Hepatocyte (in vitro differentiated cells): ENCODE measurements around the gene ZEB2. TPM values are rescaled to one million over a fixed set of nuclear protein-coding genes. Genes with fewer than 3 reads are reported as not detected.

ENCODE experiments used
- DNase-seq: peaks from one replicate; pipeline ENCODE4 v3.0.0-alpha.2; 2016; ENCODE audit warnings: low spot score
- H2AFZ ChIP-seq: fragments of 200-600 bp; sonication (generic); 2 replicates; pipeline ENCODE4 v1.6.0; 2016; ENCODE audit warnings: antibody characterized with exemption, mild to moderate bottlenecking
- H3K27ac ChIP-seq: fragments of 200-600 bp; sonication (generic); 2 replicates; pipeline ENCODE4 v1.5.1; 2016; ENCODE audit warnings: mild to moderate bottlenecking
- H3K27me3 ChIP-seq: fragments of 200-600 bp; sonication (generic); 2 replicates; pipeline ENCODE4 v1.6.1; 2016
- H3K36me3 ChIP-seq: fragments of 200-600 bp; sonication (generic); replicated peaks from 2 replicates; pipeline ENCODE4 v1.5.1; 2016; ENCODE audit warnings: low read depth; ENCODE audit not compliant: insufficient read depth
- H3K4me1 ChIP-seq: fragments of 200-600 bp; sonication (generic); 2 replicates; pipeline ENCODE4 v1.5.1; 2016; ENCODE audit warnings: mild to moderate bottlenecking, moderate library complexity; ENCODE audit not compliant: insufficient read depth
- H3K4me2 ChIP-seq: fragments of 200-600 bp; sonication (generic); 2 replicates; pipeline ENCODE4 v1.6.0; 2016
- H3K4me3 ChIP-seq: fragments of 200-600 bp; sonication (generic); 2 replicates; pipeline ENCODE4 v1.5.1; 2016; ENCODE audit warnings: mild to moderate bottlenecking
- H3K79me2 ChIP-seq: fragments of 200-600 bp; sonication (generic); 2 replicates; pipeline ENCODE4 v1.6.0; 2017; ENCODE audit warnings: mild to moderate bottlenecking
- H3K9me2 ChIP-seq: fragments of 200-600 bp; sonication (generic); replicated peaks from 2 replicates; pipeline ENCODE4 v1.6.0; 2017; ENCODE audit warnings: mild to moderate bottlenecking; ENCODE audit not compliant: insufficient read depth
- H3K9me3 ChIP-seq: fragments of 200-600 bp; sonication (generic); 2 replicates; pipeline ENCODE4 v1.5.1; 2016; ENCODE audit warnings: low read depth, mild to moderate bottlenecking
- H4K20me1 ChIP-seq: fragments of 200-600 bp; sonication (generic); 2 replicates; pipeline ENCODE4 v1.6.0; 2016; ENCODE audit warnings: mild to moderate bottlenecking; ENCODE audit not compliant: insufficient read depth, poor library complexity, severe bottlenecking
- CTCF ChIP-seq: fragments of 200-600 bp; sonication (generic); IDR thresholded peaks from 2 replicates; pipeline ENCODE4 v1.5.1; 2016; ENCODE audit warnings: antibody characterized with exemption, mild to moderate bottlenecking; ENCODE audit not compliant: poor library complexity
- EZH2 ChIP-seq: fragments of 200-600 bp; sonication (generic); IDR thresholded peaks from 2 replicates; pipeline ENCODE4 v1.6.1; 2016; ENCODE audit warnings: antibody characterized with exemption, mild to moderate bottlenecking, borderline replicate concordance
- EZH2phosphoT487 ChIP-seq: fragments of 200-600 bp; sonication (generic); IDR thresholded peaks from one replicate; pipeline ENCODE4 v1.6.1; 2018; ENCODE audit warnings: antibody characterized with exemption, mild to moderate bottlenecking, low read depth, moderate library complexity; ENCODE audit not compliant: unreplicated experiment, severe bottlenecking
- WGBS: methylation state at CpG from one replicate; pipeline ENCODE4 v1.1.6; 2016; ENCODE audit warnings: low lambda C conversion rate; ENCODE audit errors: missing lambda C conversion rate; 5-methylcytosine and 5-hydroxymethylcytosine counted together
- polyA plus RNA-seq: library from polyadenylated mRNA; unstranded; fragments of >200 nt; fragmentation: Nextera tagmentation; extraction: Ambion mirVana; gene quantifications from 2 replicates; pipeline ENCODE4 v1.2.1, GENCODE V29; 2016
- total RNA-seq: library from RNA; depleted of rRNA; stranded (reverse); fragments of >200 nt; gene quantifications from 2 replicates; pipeline ENCODE4 v1.2.3, GENCODE V29; 2014

The ZEB2 gene
- total and polyA plus RNA-seq, 2 experiments from 2014 or later = 17.8 to 35.5 TPM

DNA sequence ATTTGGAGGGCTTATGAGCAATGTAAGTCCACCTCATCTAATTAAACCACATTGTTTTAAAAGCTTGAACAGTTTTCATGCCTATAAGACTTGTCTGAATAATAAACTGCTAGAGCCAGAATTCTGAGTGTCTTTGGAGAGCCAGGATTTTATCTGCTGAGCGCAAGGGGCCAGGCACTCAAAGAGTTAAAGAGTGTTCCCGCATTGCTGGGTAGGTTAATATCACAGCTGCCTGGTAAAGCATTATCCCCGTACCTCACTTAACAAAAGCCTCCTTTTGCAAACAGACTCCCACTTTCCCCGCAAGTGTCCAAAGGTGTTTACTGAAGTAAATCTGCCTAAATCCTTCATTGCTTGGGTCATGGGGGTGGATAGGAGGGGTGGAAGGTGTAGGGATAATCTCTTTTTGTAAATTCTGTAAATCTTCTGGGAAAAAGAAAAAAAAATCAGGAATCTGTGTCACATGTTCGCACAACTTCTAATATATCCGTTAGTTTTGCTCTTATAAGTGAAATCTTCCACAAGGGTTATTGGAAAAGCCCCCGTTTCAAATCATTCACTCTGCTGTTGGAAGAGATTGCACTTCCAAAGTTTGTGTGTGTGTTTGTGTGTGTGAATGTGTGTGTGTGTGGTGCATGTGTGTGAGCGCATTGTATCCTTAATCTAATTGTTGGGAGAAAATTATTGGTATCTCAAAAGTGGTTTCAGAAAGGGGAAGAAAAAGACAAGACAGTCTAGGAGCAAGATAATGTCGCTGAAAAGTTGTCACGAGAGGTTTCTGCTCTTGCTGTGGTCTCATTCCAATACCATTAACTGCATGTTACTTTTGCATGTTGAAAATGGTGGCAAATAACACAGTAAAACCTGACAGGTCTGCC lies 10.7 kb downstream of the ZEB2 start:
- peak overlapping the region; percentile 65 for H3K27ac ChIP-seq
- H3K9me3 ChIP-seq = no peaks in the 10 kb centered on the region
- H4K20me1 ChIP-seq = no peaks in the 10 kb centered on the region
- H3K36me3 ChIP-seq = no peaks in the 10 kb centered on the region
- no peak overlapping the region for H2AFZ ChIP-seq
- H3K27me3 ChIP-seq = peaks cover 87% of the 10 kb centered on the region
- peaks cover 79% of the 10 kb centered on the region for H3K79me2 ChIP-seq
- H3K4me1 ChIP-seq = peaks cover 17% of the 10 kb centered on the region
- no peak overlapping the region for H3K4me3 ChIP-seq
- no peak for DNase-seq
- TF ChIP-seq EZH2 (peak; percentile 42), CTCF (no peak)
- peak overlapping the region; percentile 78 for H3K4me2 ChIP-seq
- no peaks in the 10 kb centered on the region for H3K9me2 ChIP-seq
- WGBS = 29% methylated on average over 10 of the region's 10 CpGs

DNA sequence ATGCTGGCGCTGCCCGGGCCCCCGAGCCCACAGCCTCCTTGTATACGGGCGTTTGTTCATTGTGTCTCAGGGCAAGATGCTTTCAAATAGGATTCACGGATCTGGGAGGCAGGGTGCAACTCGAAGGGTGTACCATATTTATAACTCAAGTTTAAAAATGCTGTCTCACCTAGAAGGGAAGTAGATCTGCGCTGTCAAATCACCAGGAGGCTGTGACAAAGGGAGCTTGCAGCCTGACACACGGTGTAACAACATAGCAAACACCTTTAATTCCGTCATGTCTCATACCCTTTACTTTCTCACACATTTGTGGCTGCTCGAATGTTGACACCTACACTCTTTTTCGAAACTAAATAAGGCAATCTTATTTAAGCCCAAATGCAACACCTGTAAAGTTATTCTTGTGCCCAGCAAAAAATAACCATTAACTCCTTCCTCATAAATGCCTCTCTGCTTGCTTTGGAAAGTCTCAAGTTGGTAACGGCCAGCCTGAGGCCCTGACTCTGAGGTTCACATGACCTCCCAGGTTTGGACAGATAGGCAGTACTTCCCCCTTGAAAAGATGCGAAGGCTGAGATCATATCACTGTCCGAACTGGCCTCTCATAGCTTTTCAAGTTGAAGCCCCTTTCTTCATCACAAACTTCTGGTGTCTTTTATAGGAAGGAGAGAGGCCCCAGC lies 11.6 kb downstream of the ZEB2 start:
- H3K4me1 ChIP-seq = peaks cover 17% of the 10 kb centered on the region
- no peaks in the 10 kb centered on the region for H3K9me3 ChIP-seq
- H2AFZ ChIP-seq = no peak overlapping the region
- WGBS = 69% methylated on average over 15 of the region's 15 CpGs
- no peak overlapping the region for H3K4me3 ChIP-seq
- TF ChIP-seq CTCF (no peak), EZH2 (no peak), EZH2phosphoT487 (no peak)
- no peaks in the 10 kb centered on the region for H3K36me3 ChIP-seq
- H4K20me1 ChIP-seq = no peaks in the 10 kb centered on the region
- peaks cover 80% of the 10 kb centered on the region for H3K79me2 ChIP-seq
- DNase-seq = no peak
- H3K27ac ChIP-seq = peak overlapping the region; percentile 65
- peak overlapping the region; percentile 78 for H3K4me2 ChIP-seq
- no peaks in the 10 kb centered on the region for H3K9me2 ChIP-seq
- H3K27me3 ChIP-seq = peaks cover 85% of the 10 kb centered on the region

GRCh38 chr2:144507441-144508171 lies 12.3 kb downstream of the ZEB2 start:
- TF ChIP-seq EZH2 (no peak), CTCF (no peak), EZH2phosphoT487 (no peak)
- H3K4me1 ChIP-seq = peaks cover 17% of the 10 kb centered on the region
- H3K27ac ChIP-seq = peak overlapping the region; percentile 29
- no peak overlapping the region for H3K4me3 ChIP-seq
- no peaks in the 10 kb centered on the region for H4K20me1 ChIP-seq
- peak overlapping the region; percentile 0 for H3K4me2 ChIP-seq
- DNase-seq = no peak
- H3K27me3 ChIP-seq = peaks cover 78% of the 10 kb centered on the region
- no peaks in the 10 kb centered on the region for H3K36me3 ChIP-seq
- WGBS = 58% methylated on average over 5 of the region's 5 CpGs
- H3K9me2 ChIP-seq = no peaks in the 10 kb centered on the region
- peaks cover 79% of the 10 kb centered on the region for H3K79me2 ChIP-seq
- no peak overlapping the region for H2AFZ ChIP-seq
- H3K9me3 ChIP-seq = no peaks in the 10 kb centered on the region
